NCI-H2227 (cell line): ENCODE measurements around the gene TDRD10.
"Not testable (repeated sequence)": the region's sequence is repeated elsewhere in the genome, so short reads cannot be mapped to it uniquely, and the experiment has no call there.

Experiments
- DNase-seq: peaks from one replicate; lab custom pipeline; 2025; ENCODE audit not compliant: unreplicated experiment; lab: John Stamatoyannopoulos, UW

Gene TDRD10

GRCh38 chr1:154514066-154514553, 12.1 kb downstream of the TDRD10 start:
- DNase-seq: no peak

GRCh38 chr1:154517661-154518060, 15.6 kb downstream of the TDRD10 start:
- no peak for DNase-seq

- DNase-seq: no peak
These were observed 17.6 kb downstream of the TDRD10 start for GRCh38 chr1:154519591-154519991.

- DNase-seq: no peak
These were observed 18.3 kb downstream of the TDRD10 start for GRCh38 chr1:154520333-154520732.

GRCh38 chr1:154521695-154522094, 19.7 kb downstream of the TDRD10 start:
- DNase-seq: no peak

GRCh38 chr1:154524881-154525280, 22.9 kb downstream of the TDRD10 start:
- DNase-seq: no peak

GRCh38 chr1:154527192-154527591, 25.2 kb downstream of the TDRD10 start:
- DNase-seq: no peak

- DNase-seq: no peak
These were observed 27.3 kb downstream of the TDRD10 start for GRCh38 chr1:154529308-154529707.

DNA sequence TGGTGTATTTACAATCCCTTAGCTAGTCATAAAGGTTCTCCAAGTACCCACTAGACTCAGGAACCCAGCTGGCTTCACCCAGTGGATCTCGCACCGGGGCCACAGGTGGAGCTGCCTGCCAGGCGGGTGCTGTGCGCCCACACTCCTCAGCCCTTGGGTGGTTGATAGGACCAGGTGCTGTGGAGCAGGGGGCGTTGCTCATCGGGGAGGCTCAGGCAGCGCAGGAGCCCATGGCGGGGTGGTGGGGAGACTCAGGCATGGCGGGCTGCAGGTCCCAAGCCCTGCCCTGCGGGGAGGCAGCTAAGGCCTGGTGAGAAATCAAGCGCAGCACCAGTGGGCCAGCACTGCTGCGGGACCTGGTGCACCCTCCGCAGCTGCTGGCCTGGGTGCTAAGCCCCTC, 29.9 kb downstream of the TDRD10 start:
- DNase-seq: not testable (repeated sequence)

DNA sequence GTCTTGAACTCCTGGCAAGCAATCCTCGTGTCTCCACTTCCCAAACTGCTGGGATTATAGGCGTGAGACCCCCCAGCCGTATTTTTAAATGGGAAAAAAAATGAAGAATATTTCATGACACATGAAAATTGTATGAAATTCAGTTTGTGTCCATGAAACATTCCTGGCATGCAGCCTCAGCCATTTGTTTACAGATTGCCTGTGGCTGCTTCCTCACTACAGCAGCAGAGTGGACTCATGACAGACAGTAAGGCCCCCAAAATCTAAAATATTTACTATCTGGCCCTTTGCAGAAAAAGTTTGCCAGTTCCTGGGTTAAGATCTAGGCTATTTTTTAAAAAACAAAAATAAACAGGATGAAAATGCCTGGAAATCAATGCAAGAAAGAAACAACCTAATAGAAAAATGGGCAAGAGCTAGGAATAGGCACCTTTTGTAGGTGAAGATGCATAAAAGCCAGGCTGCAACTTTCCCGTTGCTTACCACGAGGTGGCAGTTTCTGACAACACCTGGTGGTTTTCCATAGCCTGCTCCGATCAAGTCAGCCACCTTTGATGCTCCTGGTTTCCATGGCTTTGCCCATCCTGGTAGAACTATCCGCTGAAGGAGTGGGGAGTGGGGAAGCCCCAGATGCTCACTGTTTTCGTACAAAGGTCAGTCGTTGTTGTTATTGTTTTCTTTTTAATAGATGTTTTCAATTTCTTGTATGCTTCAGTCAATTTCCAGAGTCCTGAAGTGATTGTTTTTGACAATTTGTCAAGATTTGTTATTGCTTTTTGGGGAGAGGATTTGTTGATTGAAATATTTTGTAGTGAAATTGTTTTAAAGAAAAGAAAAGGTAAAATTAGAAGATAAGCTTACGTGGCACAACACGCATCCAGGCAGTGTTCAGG, 32.2 kb downstream of the TDRD10 start:
- peak; percentile 78 for DNase-seq

DNA sequence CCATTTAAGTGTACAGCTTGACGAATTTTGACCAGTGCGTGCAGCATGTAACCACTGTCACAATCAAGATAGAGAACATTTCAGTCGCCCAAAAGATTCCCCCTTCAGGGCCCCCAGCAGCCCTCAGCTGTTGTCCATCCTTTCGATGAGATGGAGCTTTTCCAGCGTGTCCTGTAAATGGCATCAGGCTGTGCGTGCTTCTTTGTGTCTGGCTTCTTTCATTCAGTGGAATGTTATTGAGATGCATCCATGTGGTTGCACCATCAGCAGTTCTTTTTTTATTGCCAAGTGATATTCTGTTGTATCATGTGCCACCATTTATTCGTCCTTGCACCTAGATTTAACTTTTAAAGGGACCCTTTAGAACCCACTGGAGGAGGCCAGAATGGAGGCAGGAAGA, 34.6 kb downstream of the TDRD10 start:
- DNase-seq: no peak

GRCh38 chr1:154539486-154540483, 37.8 kb downstream of the TDRD10 start:
- no peak for DNase-seq

GRCh38 chr1:154541231-154541630, 39.2 kb downstream of the TDRD10 start:
- no peak for DNase-seq

DNA sequence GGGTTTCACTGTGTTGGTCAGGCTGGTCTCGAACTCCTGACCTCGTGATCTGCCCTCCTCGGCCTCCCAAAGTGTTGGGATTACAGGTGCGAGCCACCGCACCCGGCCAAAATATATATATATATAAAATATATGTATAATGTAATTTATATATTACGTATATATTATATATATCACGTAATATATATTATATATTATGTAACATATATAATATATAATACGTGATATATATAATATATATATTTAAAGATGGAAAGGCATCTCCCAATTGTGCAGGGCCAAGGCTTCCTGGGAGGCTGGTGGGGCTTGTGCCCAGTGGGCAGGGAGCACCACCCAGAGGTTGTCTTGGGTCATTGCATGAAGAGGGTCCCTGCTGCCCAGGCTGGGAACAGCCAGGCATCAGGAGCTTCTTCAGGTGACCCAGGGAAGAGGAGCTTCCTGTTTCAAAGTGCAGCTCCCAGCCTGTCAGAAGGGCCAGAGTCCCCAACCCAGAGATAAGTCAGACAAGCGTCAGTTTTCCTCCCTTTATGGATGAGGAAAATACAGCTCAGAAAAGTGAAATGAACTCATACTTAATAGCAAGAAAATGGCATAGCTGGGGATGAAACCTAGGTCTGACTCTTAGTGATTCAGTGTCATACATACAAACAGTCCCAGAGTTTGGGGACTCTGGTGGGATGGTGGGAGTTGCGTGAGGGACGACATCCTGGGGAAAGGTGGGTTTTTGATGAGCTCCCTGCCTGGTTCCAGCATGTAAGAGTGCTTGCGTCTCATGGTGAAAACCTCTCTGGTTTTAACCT, 44.4 kb downstream of the TDRD10 start:
- peak; percentile 86 for DNase-seq

DNA sequence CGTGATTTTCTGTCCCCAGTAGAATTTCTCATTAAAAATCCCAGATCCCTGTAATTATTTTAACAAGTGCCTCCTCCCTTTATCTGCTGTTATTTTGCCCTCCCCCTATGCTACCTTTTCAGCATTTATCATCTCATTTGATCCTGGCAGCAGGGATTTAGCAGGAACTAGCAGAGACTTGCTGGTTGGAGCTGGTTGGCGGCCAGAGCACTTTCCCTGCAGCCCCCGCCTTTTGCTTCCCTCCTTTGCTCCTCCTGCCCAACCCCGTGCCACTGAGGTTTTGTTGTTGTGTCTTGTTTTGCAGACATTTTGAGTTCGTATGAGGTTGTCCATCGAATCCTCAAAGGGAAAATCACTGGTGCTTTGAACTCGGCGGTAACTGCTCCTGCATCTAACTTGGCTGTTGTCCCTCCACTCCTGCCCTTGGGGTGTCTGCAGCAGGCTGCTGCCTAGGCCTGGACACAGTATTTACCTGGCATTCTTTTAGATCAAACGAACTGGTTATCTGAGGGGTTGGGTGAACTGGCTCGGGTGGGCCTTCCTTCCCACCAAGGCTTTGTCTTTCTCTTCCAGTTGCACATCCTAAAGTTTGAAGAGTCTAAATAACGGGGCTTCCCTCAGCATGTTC, 45.2 kb downstream of the TDRD10 start:
- peak; percentile 60 for DNase-seq

GRCh38 chr1:154548028-154548427, 46.0 kb downstream of the TDRD10 start:
- DNase-seq: no peak

GRCh38 chr1:154549202-154549770, 47.3 kb downstream of the TDRD10 start:
- DNase-seq: no peak

- no peak for DNase-seq
These were observed 48.1 kb downstream of the TDRD10 start for GRCh38 chr1:154550070-154550469.

GRCh38 chr1:154550657-154551056, 48.6 kb downstream of the TDRD10 start:
- DNase-seq: no peak

- DNase-seq: no peak
These were observed 49.5 kb downstream of the TDRD10 start for GRCh38 chr1:154551474-154551873.
